ENCODE measurements around the gene GPC6. TPM values are rescaled to one million over a fixed set of nuclear protein-coding genes. Genes with fewer than 3 reads are reported as not detected.

Gene GPC6
- total RNA-seq, 5 donors from 2014 or later (not counting 1 experiment from before 2014, with no cell fraction given): 0.03 to 0.18 (median 0.06) TPM; not detected in 2

DNA sequence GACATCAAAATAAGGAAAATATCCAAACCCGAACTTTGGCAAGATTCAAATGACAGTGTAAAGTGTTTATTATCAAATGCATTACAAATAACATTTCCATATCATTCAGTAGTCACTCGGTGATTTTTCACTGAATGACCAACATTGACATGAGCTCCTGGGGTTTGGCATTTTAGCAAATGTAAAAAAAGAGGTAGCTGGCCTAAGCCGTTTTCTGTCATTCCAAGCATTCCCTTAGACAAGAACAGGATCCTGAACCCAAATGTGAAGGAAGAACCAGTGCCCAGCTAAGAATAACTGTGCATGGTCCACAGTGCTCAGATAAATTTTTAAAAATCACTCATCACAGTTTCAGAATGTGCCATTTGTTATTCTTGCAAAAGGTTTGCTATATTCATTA is 327.9 kb downstream of the GPC6 start:
- Mint-ChIP-seq H3K4me1 (no peaks in the 10 kb centered on the region), H3K9me3 (no peaks in the 10 kb centered on the region), H3K4me3 (no peak overlapping the region), H3K27me3 (no peaks in the 10 kb centered on the region), H3K36me3 (no peaks in the 10 kb centered on the region), H3K27ac (no peak overlapping the region)
- H3K9me3 ChIP-seq: no peaks in the 10 kb centered on the region
- DNase-seq (no peak), ATAC-seq (replicated peaks in 1 of 4) (no peak)
- ChIA-PET POLR2A (interaction anchor here in 1 of 2 donors (0.7 kb wide), 1 partner anchor 863 kb away, joined by 3 read pairs; no protein-coding TSS in a partner anchor), CTCF (interaction anchor here in 1 of 2 donors (0.7 kb wide), 1 partner anchor 35 kb away, joined by 4 read pairs; no protein-coding TSS in a partner anchor)
- no peaks in the 10 kb centered on the region for H3K4me1 ChIP-seq (ENCODE audit: control insufficient read depth in 1 of 2, extremely low read depth in 1 of 2, insufficient read depth in 2 of 2, low read length in 2 of 2)
- H3K4me3 ChIP-seq (ENCODE audit: control insufficient read depth in 1 of 2, extremely low read depth in 1 of 2, low read length in 1 of 2): no peak overlapping the region
- H3K36me3 ChIP-seq (ENCODE audit: control insufficient read depth in 2 of 2, extremely low read depth in 1 of 2, insufficient read depth in 1 of 2, low read length in 1 of 2): no peaks in the 10 kb centered on the region
- 86% methylated on average over 1 of the region's 3 CpGs for WGBS (ENCODE audit: insufficient coverage)
- no peaks in the 10 kb centered on the region for H3K27me3 ChIP-seq (replicated peaks in 1 of 2; ENCODE audit: control insufficient read depth in 2 of 2, extremely low read depth in 1 of 2, insufficient read depth in 2 of 2, low read length in 1 of 2)
- H3K27ac ChIP-seq (ENCODE audit: low read length): no peak overlapping the region

DNA sequence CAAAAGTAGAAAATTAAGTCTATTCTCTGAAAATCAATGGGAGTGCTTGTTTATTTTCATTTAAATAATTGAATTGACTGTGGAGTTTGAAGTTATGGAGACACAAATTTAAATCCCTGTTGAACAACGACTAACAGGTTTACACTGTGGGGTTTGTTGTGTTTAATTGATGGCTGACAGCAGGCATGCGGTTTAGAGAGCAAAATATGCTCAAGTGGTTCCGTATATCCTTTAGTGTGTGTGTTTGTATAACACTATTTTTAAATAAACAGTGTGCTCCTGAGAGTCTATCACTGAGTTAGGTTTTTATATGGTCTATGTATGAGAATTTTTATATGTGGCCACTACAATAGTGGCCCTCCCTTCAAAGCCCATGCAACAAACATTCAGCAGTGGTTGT is 332.0 kb downstream of the GPC6 start:
- ATAC-seq (replicated peaks in 1 of 4) (no peak), DNase-seq (no peak)
- no peak overlapping the region for H3K4me3 Mint-ChIP-seq
- no peak overlapping the region for H3K27ac ChIP-seq (ENCODE audit: low read length)
- WGBS (ENCODE audit: insufficient coverage): 33% methylated on average over 1 of the region's 3 CpGs
- no peak overlapping the region for H3K4me3 ChIP-seq (ENCODE audit: control insufficient read depth in 1 of 2, extremely low read depth in 1 of 2, low read length in 1 of 2)
- no peaks in the 10 kb centered on the region for H3K27me3 Mint-ChIP-seq
- no peaks in the 10 kb centered on the region for H3K4me1 ChIP-seq (ENCODE audit: control insufficient read depth in 1 of 2, extremely low read depth in 1 of 2, insufficient read depth in 2 of 2, low read length in 2 of 2)
- H3K4me1 Mint-ChIP-seq: no peaks in the 10 kb centered on the region
- H3K27me3 ChIP-seq (replicated peaks in 1 of 2; ENCODE audit: control insufficient read depth in 2 of 2, extremely low read depth in 1 of 2, insufficient read depth in 2 of 2, low read length in 1 of 2): no peaks in the 10 kb centered on the region
- no peaks in the 10 kb centered on the region for H3K36me3 Mint-ChIP-seq
- no peaks in the 10 kb centered on the region for H3K9me3 Mint-ChIP-seq
- H3K9me3 ChIP-seq: no peaks in the 10 kb centered on the region
- CTCF ChIA-PET: no interaction called here
- H3K27ac Mint-ChIP-seq: no peak overlapping the region
- no peaks in the 10 kb centered on the region for H3K36me3 ChIP-seq (ENCODE audit: control insufficient read depth in 2 of 2, extremely low read depth in 1 of 2, insufficient read depth in 1 of 2, low read length in 1 of 2)
- POLR2A ChIA-PET: interaction anchor here in 1 of 2 donors (0.6 kb wide), 1 partner anchor 35 kb away, joined by 3 read pairs; no protein-coding TSS in a partner anchor

DNA sequence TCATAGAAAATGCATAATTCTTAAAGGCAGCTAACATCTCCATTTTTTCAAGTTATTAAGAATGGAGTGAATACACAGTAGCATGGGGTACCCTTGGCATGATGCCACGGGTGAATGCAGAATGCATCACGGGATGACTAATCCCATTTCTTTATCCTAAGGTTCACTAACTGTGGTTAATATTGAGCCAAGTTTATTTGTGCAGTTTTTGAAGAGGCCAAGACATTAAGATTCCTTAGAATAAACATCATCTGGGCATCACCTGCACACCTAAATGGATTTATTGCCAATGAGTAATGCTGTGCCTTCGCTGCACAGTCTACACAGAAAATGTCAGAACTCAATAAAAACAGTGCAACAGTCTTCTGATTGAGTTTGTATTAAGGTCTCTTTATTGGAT is 333.1 kb downstream of the GPC6 start:
- no peaks in the 10 kb centered on the region for H3K36me3 ChIP-seq (ENCODE audit: control insufficient read depth in 2 of 2, extremely low read depth in 1 of 2, insufficient read depth in 1 of 2, low read length in 1 of 2)
- no peaks in the 10 kb centered on the region for H3K27me3 Mint-ChIP-seq
- no peaks in the 10 kb centered on the region for H3K4me1 ChIP-seq (ENCODE audit: control insufficient read depth in 1 of 2, extremely low read depth in 1 of 2, insufficient read depth in 2 of 2, low read length in 2 of 2)
- no peaks in the 10 kb centered on the region for H3K9me3 ChIP-seq
- no peak overlapping the region for H3K4me3 Mint-ChIP-seq
- no peak overlapping the region for H3K27ac Mint-ChIP-seq
- ChIA-PET CTCF (no interaction called here), POLR2A (no interaction called here)
- DNase-seq (no peak), ATAC-seq (replicated peaks in 1 of 4) (no peak)
- no peaks in the 10 kb centered on the region for H3K9me3 Mint-ChIP-seq
- WGBS (ENCODE audit: insufficient coverage): no CpG with 5 or more reads among the region's 3 CpGs
- H3K27me3 ChIP-seq (replicated peaks in 1 of 2; ENCODE audit: control insufficient read depth in 2 of 2, extremely low read depth in 1 of 2, insufficient read depth in 2 of 2, low read length in 1 of 2): no peaks in the 10 kb centered on the region
- H3K36me3 Mint-ChIP-seq: no peaks in the 10 kb centered on the region
- no peak overlapping the region for H3K4me3 ChIP-seq (ENCODE audit: control insufficient read depth in 1 of 2, extremely low read depth in 1 of 2, low read length in 1 of 2)
- no peak overlapping the region for H3K27ac ChIP-seq (ENCODE audit: low read length)
- H3K4me1 Mint-ChIP-seq: no peaks in the 10 kb centered on the region

DNA sequence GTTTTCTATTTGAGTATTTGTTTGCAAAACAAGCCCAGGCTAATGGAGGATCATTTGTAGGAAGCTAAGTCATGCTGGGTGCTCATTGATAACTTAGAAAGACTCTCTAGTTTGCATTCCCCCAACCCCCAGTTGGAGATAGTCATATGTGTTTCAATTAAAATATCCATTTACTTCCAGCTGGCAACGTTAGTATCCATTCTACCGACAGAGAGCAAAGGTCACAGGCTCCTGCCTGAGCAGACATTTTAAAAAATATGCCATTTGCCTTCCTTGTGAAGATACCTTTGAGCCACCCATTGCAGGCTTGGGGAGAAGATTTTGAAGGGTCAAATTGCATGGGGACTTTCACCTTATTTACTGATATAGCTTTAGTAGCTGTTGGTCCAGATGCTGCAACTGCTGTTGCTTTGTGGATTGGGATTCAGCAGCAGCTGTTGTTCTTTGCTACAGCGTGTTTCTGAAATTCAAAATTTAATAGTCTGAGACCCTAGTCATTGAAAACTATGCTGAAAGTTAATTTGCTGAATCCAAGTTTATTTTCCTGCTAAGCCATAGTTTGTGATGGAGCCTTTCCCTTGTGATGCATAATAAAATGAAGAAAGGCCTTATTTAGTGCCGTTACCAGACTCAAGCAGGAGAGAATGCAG is 335.1 kb downstream of the GPC6 start:
- DNase-seq (no peak), ATAC-seq (replicated peaks in 1 of 4) (no peak)
- Mint-ChIP-seq H3K27me3 (no peaks in the 10 kb centered on the region), H3K36me3 (no peaks in the 10 kb centered on the region), H3K4me1 (no peaks in the 10 kb centered on the region), H3K4me3 (no peak overlapping the region), H3K27ac (no peak overlapping the region), H3K9me3 (no peaks in the 10 kb centered on the region)
- no peaks in the 10 kb centered on the region for H3K36me3 ChIP-seq (ENCODE audit: control insufficient read depth in 2 of 2, extremely low read depth in 1 of 2, insufficient read depth in 1 of 2, low read length in 1 of 2)
- no peak overlapping the region for H3K4me3 ChIP-seq (ENCODE audit: control insufficient read depth in 1 of 2, extremely low read depth in 1 of 2, low read length in 1 of 2)
- no peaks in the 10 kb centered on the region for H3K27me3 ChIP-seq (replicated peaks in 1 of 2; ENCODE audit: control insufficient read depth in 2 of 2, extremely low read depth in 1 of 2, insufficient read depth in 2 of 2, low read length in 1 of 2)
- ChIA-PET POLR2A (no interaction called here), CTCF (no interaction called here)
- H3K27ac ChIP-seq (ENCODE audit: low read length): no peak overlapping the region
- H3K9me3 ChIP-seq: no peaks in the 10 kb centered on the region
- WGBS (ENCODE audit: insufficient coverage): 76% methylated on average over 2 of the region's 4 CpGs
- H3K4me1 ChIP-seq (ENCODE audit: control insufficient read depth in 1 of 2, extremely low read depth in 1 of 2, insufficient read depth in 2 of 2, low read length in 2 of 2): no peaks in the 10 kb centered on the region

DNA sequence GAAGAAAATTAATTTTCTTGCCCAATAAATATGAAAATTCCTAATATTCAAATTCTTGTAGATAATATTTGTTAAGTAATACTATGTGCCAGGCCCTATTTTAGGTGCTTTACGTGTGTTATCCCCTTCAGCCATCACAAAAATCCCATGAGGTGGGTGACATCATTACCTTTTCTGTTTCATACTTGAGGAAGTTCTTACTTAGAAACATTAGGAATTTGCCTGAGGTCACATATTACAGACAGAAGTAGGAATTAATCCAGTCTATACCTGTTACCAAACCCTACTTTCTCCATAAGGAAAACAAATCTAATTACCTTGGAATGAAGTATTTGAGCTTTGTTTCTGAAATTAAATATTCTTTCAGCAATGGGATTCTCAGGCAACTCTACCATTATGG is 336.1 kb downstream of the GPC6 start:
- H3K4me3 ChIP-seq (ENCODE audit: control insufficient read depth in 1 of 2, extremely low read depth in 1 of 2, low read length in 1 of 2): no peak overlapping the region
- Mint-ChIP-seq H3K27me3 (no peaks in the 10 kb centered on the region), H3K36me3 (no peaks in the 10 kb centered on the region), H3K4me3 (no peak overlapping the region), H3K9me3 (no peaks in the 10 kb centered on the region), H3K27ac (no peak overlapping the region), H3K4me1 (no peaks in the 10 kb centered on the region)
- ChIA-PET CTCF (no interaction called here), POLR2A (no interaction called here)
- no peaks in the 10 kb centered on the region for H3K27me3 ChIP-seq (replicated peaks in 1 of 2; ENCODE audit: control insufficient read depth in 2 of 2, extremely low read depth in 1 of 2, insufficient read depth in 2 of 2, low read length in 1 of 2)
- ATAC-seq (replicated peaks in 1 of 4) (no peak), DNase-seq (no peak)
- no CpG with 5 or more reads among the region's 1 CpG for WGBS (ENCODE audit: insufficient coverage)
- no peaks in the 10 kb centered on the region for H3K36me3 ChIP-seq (ENCODE audit: control insufficient read depth in 2 of 2, extremely low read depth in 1 of 2, insufficient read depth in 1 of 2, low read length in 1 of 2)
- no peaks in the 10 kb centered on the region for H3K4me1 ChIP-seq (ENCODE audit: control insufficient read depth in 1 of 2, extremely low read depth in 1 of 2, insufficient read depth in 2 of 2, low read length in 2 of 2)
- H3K27ac ChIP-seq (ENCODE audit: low read length): no peak overlapping the region
- H3K9me3 ChIP-seq: no peaks in the 10 kb centered on the region

DNA sequence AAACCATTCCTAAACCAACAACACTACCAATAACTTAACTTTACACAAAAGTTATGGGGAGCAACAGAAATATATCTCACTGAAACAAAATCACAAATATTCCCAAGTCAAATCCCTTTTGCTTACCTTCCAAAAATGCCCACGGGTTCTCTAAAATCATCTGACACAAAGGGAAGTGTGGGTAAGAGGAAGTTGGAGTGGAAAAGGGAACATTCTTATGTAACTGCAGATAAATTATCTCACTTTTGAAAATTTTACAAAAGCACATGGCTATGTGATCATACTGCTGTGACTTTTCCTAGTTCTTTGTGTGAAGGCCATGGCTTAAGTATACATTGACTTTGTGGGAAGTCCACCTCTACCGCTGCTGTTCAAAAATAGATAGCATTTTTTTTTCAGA is 350.5 kb downstream of the GPC6 start:
- peaks cover 0 to 6% (median 0%) of the 10 kb centered on the region in 3 donors for H3K9me3 Mint-ChIP-seq
- POLR2A ChIA-PET: no interaction called here
- no peak overlapping the region for H3K27ac Mint-ChIP-seq
- no CpG with 5 or more reads among the region's 2 CpGs for WGBS (ENCODE audit: insufficient coverage)
- H3K4me3 Mint-ChIP-seq: no peak overlapping the region
- Histone ChIP-seq H3K4me3 (ENCODE audit: control insufficient read depth in 1 of 2, extremely low read depth in 1 of 2, low read length in 1 of 2) (no peak overlapping the region), H3K4me1 (ENCODE audit: control insufficient read depth in 1 of 2, extremely low read depth in 1 of 2, insufficient read depth in 2 of 2, low read length in 2 of 2) (no peaks in the 10 kb centered on the region), H3K36me3 (ENCODE audit: control insufficient read depth in 2 of 2, extremely low read depth in 1 of 2, insufficient read depth in 1 of 2, low read length in 1 of 2) (no peaks in the 10 kb centered on the region), H3K27ac (ENCODE audit: low read length) (no peak overlapping the region), H3K27me3 (replicated peaks in 1 of 2; ENCODE audit: control insufficient read depth in 2 of 2, extremely low read depth in 1 of 2, insufficient read depth in 2 of 2, low read length in 1 of 2) (no peaks in the 10 kb centered on the region), H3K9me3 (no peaks in the 10 kb centered on the region)
- ATAC-seq (replicated peaks in 1 of 4): no peak
- H3K27me3 Mint-ChIP-seq: no peaks in the 10 kb centered on the region
- CTCF ChIA-PET: no interaction called here
- no peaks in the 10 kb centered on the region for H3K36me3 Mint-ChIP-seq
- DNase-seq: no peak
- H3K4me1 Mint-ChIP-seq: no peaks in the 10 kb centered on the region

DNA sequence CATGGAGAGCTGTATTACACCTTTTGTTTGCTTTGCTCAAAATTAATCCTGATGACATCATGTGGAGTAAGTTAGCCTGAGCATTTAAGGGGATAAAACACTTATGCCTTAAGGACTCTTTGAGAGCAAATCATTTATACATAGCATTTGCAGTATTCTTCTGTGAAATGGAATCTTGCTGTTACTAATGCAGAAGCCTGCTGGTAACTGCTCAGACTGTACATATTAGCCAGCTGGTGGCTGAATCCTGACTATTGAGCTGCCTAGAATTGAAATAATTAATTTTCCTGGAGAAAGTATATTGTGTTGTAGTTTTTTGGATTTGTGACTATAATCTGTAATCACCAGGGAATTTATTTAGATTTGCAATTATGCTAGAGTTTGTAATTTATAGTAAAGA is 363.2 kb downstream of the GPC6 start:
- Histone ChIP-seq H3K9me3 (no peaks in the 10 kb centered on the region), H3K4me1 (ENCODE audit: control insufficient read depth in 1 of 2, extremely low read depth in 1 of 2, insufficient read depth in 2 of 2, low read length in 2 of 2) (no peaks in the 10 kb centered on the region), H3K4me3 (ENCODE audit: control insufficient read depth in 1 of 2, extremely low read depth in 1 of 2, low read length in 1 of 2) (no peak overlapping the region), H3K27me3 (replicated peaks in 1 of 2; ENCODE audit: control insufficient read depth in 2 of 2, extremely low read depth in 1 of 2, insufficient read depth in 2 of 2, low read length in 1 of 2) (no peaks in the 10 kb centered on the region), H3K27ac (ENCODE audit: low read length) (no peak overlapping the region), H3K36me3 (ENCODE audit: control insufficient read depth in 2 of 2, extremely low read depth in 1 of 2, insufficient read depth in 1 of 2, low read length in 1 of 2) (no peaks in the 10 kb centered on the region)
- Mint-ChIP-seq H3K4me3 (no peak overlapping the region), H3K36me3 (no peaks in the 10 kb centered on the region), H3K27me3 (no peaks in the 10 kb centered on the region), H3K27ac (no peak overlapping the region), H3K9me3 (no peaks in the 10 kb centered on the region), H3K4me1 (no peaks in the 10 kb centered on the region)
- ChIA-PET CTCF (interaction anchor here in 1 of 2 donors (0.5 kb wide), 1 partner anchor 36 kb away, joined by 4 read pairs; no protein-coding TSS in a partner anchor), POLR2A (no interaction called here)
- ATAC-seq (replicated peaks in 1 of 4) (no peak), DNase-seq (no peak)

All from T-cell (primary cell).